Activated CD8-positive, alpha-beta T cell treated with anti-CD3 and anti-CD28 coated beads for 36 hours (primary cell): Measurements from ENCODE around the gene CDC42BPB. TPM values are rescaled to one million over a fixed set of nuclear protein-coding genes. Genes with fewer than 3 reads are reported as not detected.

Experiments
- ATAC-seq: fragments of 200-7000 bp; cut with Tn5 transposase; one replicate; pipeline ENCODE4 v1.10.0; 2021; ENCODE audit warnings: mild to moderate bottlenecking, moderate library complexity
- CTCF ChIA-PET: fragments of 350-600 bp; sonication (Branson Sonifier 250); formaldehyde crosslinking; loops from one replicate; lab custom pipeline; 2021; ENCODE audit warnings: antibody characterized with exemption; lab: Charles Lee
- POLR2A ChIA-PET: fragments of 350-600 bp; sonication (Branson Sonifier 250); formaldehyde crosslinking; loops from one replicate; lab custom pipeline; 2021; ENCODE audit warnings: antibody characterized with exemption; lab: Charles Lee
- DNase-seq: peaks from one replicate; pipeline ENCODE4 v3.0.0-alpha.2; 2020
- H3K27ac Mint-ChIP-seq: one replicate; pipeline ENCODE4 v1.8.0; 2021; ENCODE audit warnings: mild to moderate bottlenecking, mixed read lengths
- H3K27me3 Mint-ChIP-seq: one replicate; pipeline ENCODE4 v1.8.0; 2021; ENCODE audit warnings: mixed read lengths
- H3K36me3 Mint-ChIP-seq: one replicate; pipeline ENCODE4 v1.8.0; 2021; ENCODE audit warnings: low read depth, mixed read lengths
- H3K4me1 Mint-ChIP-seq: one replicate; pipeline ENCODE4 v1.8.0; 2021; ENCODE audit warnings: low read depth, mixed read lengths
- H3K4me3 Mint-ChIP-seq: one replicate; pipeline ENCODE4 v1.8.0; 2021; ENCODE audit warnings: mild to moderate bottlenecking, moderate library complexity, mixed read lengths
- H3K9me3 Mint-ChIP-seq: one replicate; pipeline ENCODE4 v1.8.0; 2021; ENCODE audit warnings: mixed read lengths
- CTCF ChIP-seq: fragments of 200-600 bp; IDR thresholded peaks from one replicate; pipeline ENCODE4 v1.8.0; 2022; ENCODE audit warnings: antibody characterized with exemption, mild to moderate bottlenecking
- intact Hi-C: fragments of 100-400 bp; cut with micrococcal nuclease; formaldehyde crosslinking; loops from one replicate; pipeline ENCODE4 v1.10.0; 2022
- total RNA-seq, 2 experiments: library from RNA; stranded (reverse); gene quantifications; one replicate each; pipeline ENCODE4 v1.2.3, GENCODE V29; 2021

The CDC42BPB gene
- total RNA-seq, 2 experiments from 2014 or later, result 0.72 to 0.96 TPM

- TF ChIP-seq CTCF, result no peak
- no peak for ATAC-seq
- no peaks in the 10 kb centered on the region for H3K9me3 Mint-ChIP-seq
- no peak for DNase-seq
- H3K4me1 Mint-ChIP-seq, result no peaks in the 10 kb centered on the region
- H3K36me3 Mint-ChIP-seq, result no peaks in the 10 kb centered on the region
- ChIA-PET POLR2A (no interaction called here), CTCF (interaction anchor here (2.6 to 3.7 kb wide), 2 partner anchors 33 to 220 kb away, joined by 10 to 22 read pairs; no protein-coding TSS in a partner anchor)
- H3K27ac Mint-ChIP-seq, result no peak overlapping the region
- intact Hi-C loops, result no loop called here
- peaks cover 4% of the 10 kb centered on the region for H3K27me3 Mint-ChIP-seq
- H3K4me3 Mint-ChIP-seq, result no peak overlapping the region
Measured at GRCh38 chr14:103072595-103073366, 15.4 kb upstream of the CDC42BPB start.

GRCh38 chr14:103071544-103072251 is 14.3 kb upstream of the CDC42BPB start:
- H3K27ac Mint-ChIP-seq, result no peak overlapping the region
- intact Hi-C loops, result no loop called here
- no peak for TF ChIP-seq CTCF
- no peaks in the 10 kb centered on the region for H3K9me3 Mint-ChIP-seq
- peaks cover 4% of the 10 kb centered on the region for H3K27me3 Mint-ChIP-seq
- POLR2A ChIA-PET, result no interaction called here
- CTCF ChIA-PET, result no interaction called here
- no peaks in the 10 kb centered on the region for H3K4me1 Mint-ChIP-seq
- DNase-seq (no peak), ATAC-seq (no peak)
- no peaks in the 10 kb centered on the region for H3K36me3 Mint-ChIP-seq
- no peak overlapping the region for H3K4me3 Mint-ChIP-seq

- TF ChIP-seq CTCF, result no peak
- Mint-ChIP-seq H3K27me3 (peaks cover 4% of the 10 kb centered on the region), H3K4me1 (no peaks in the 10 kb centered on the region), H3K27ac (no peak overlapping the region), H3K9me3 (no peaks in the 10 kb centered on the region), H3K4me3 (no peak overlapping the region), H3K36me3 (no peaks in the 10 kb centered on the region)
- ChIA-PET POLR2A (no interaction called here), CTCF (interaction anchor here (2.4 kb wide), 1 partner anchor 33 kb away, joined by 6 read pairs; no protein-coding TSS in a partner anchor)
- DNase-seq (no peak), ATAC-seq (no peak)
- intact Hi-C loops, result no loop called here
Measured at GRCh38 chr14:103070971-103071542, 13.7 kb upstream of the CDC42BPB start.

DNA sequence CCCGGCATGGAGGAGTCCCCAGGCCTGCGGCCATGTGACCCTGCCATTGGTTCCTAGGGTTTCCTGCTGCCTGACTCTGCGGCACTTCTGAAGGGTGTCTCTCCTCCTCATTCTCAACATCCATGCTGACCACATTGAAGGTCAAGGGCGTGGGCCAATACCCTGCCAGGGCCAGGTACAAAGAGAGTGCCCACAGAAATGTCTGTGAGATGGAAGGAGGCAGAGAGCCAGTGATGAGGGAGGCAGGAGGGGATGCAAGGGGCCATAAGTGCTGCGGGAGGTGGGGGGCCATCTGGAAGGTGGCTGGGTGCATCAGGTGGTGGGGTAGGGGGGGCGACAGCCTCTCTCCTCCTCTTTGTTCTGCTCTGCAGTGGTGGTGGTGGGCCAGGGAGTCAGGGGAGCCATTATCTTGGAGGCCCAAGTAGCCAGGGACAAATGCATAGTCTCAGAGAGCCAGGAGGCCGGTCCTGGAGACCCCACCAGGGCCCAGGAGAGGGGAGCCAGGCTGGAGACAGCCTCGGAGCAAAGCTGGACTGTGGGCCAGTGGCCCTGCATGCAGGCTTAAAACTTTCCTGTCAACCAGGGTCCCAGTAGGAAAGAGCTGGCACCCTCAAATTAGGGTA is 13.0 kb upstream of the CDC42BPB start:
- intact Hi-C loops, result no loop called here
- peaks cover 4% of the 10 kb centered on the region for H3K27me3 Mint-ChIP-seq
- ATAC-seq (no peak), DNase-seq (no peak)
- H3K9me3 Mint-ChIP-seq, result no peaks in the 10 kb centered on the region
- H3K4me1 Mint-ChIP-seq, result no peaks in the 10 kb centered on the region
- POLR2A ChIA-PET, result no interaction called here
- no peak overlapping the region for H3K27ac Mint-ChIP-seq
- CTCF ChIA-PET, result interaction anchor here (2.4 kb wide), 1 partner anchor 34 kb away, joined by 6 read pairs; no protein-coding TSS in a partner anchor
- no peak overlapping the region for H3K4me3 Mint-ChIP-seq
- H3K36me3 Mint-ChIP-seq, result no peaks in the 10 kb centered on the region
- TF ChIP-seq CTCF, result no peak
